Measurements from ENCODE around the gene TEX2.
A peak's percentile ranks its signal among the peaks of the same experiment; 100 is the strongest.

TEX2 gene

GRCh38 chr17:64155751-64156544, 107.1 kb downstream of the TEX2 start:
- no peak for DNase-seq

- DNase-seq = no peak
These were observed 107.9 kb downstream of the TEX2 start for GRCh38 chr17:64155129-64155528.

GRCh38 chr17:64154717-64155116, 108.3 kb downstream of the TEX2 start:
- DNase-seq = no peak

- DNase-seq = no peak
These were observed 108.8 kb downstream of the TEX2 start for GRCh38 chr17:64154313-64154695.

- DNase-seq = no peak
These were observed 109.3 kb downstream of the TEX2 start for GRCh38 chr17:64153565-64154312.

- DNase-seq = no peak
These were observed 110.5 kb downstream of the TEX2 start for GRCh38 chr17:64152428-64153125.

GRCh38 chr17:64151016-64151368, 112.1 kb downstream of the TEX2 start:
- no peak for DNase-seq

GRCh38 chr17:64150237-64151015, 112.6 kb downstream of the TEX2 start:
- DNase-seq = no peak

- DNase-seq = no peak
These were observed 113.9 kb downstream of the TEX2 start for GRCh38 chr17:64149196-64149595.

GRCh38 chr17:64148699-64149098, 114.4 kb downstream of the TEX2 start:
- DNase-seq = no peak

- no peak for DNase-seq
These were observed 114.9 kb downstream of the TEX2 start for GRCh38 chr17:64148017-64148631.

- DNase-seq = no peak
These were observed 115.7 kb downstream of the TEX2 start for GRCh38 chr17:64147110-64148016.

- DNase-seq = peak; percentile 76
These were observed 116.5 kb downstream of the TEX2 start for GRCh38 chr17:64146418-64147109.

- peak; percentile 98 for DNase-seq
These were observed 117.2 kb downstream of the TEX2 start for GRCh38 chr17:64145751-64146417.

GRCh38 chr17:64145375-64145750, 117.7 kb downstream of the TEX2 start:
- no peak for DNase-seq

- DNase-seq = no peak
These were observed 123.5 kb downstream of the TEX2 start for GRCh38 chr17:64139542-64139941.

GRCh38 chr17:64138441-64138840, 124.6 kb downstream of the TEX2 start:
- no peak for DNase-seq

- DNase-seq = no peak
These were observed 128.1 kb downstream of the TEX2 start for GRCh38 chr17:64135000-64135399.

- no peak for DNase-seq
These were observed 128.7 kb downstream of the TEX2 start for GRCh38 chr17:64134216-64134970.
